Mucosa of rectum (tissue), 2 donors: ENCODE data around the gene IZUMO4.
"Not testable (repeated sequence)": the region's sequence is repeated elsewhere in the genome, so short reads cannot be mapped to it uniquely, and the experiment has no call there.

Experiments used
- H3K27ac ChIP-seq, 2 donors: one replicate each; pipeline ENCODE4 v1.7.0; 2013; ENCODE audit warnings: inconsistent platforms in 2 of 2, low read depth in 2 of 2, low read length in 2 of 2
- H3K27me3 ChIP-seq, 2 donors: one replicate each; pipeline ENCODE4 v1.7.0; 2013; ENCODE audit warnings: low read length in 2 of 2; ENCODE audit not compliant: control insufficient read depth in 2 of 2, insufficient read depth in 2 of 2
- H3K36me3 ChIP-seq, 2 donors: one replicate each; pipeline ENCODE4 v1.7.0; 2013; ENCODE audit warnings: low read length in 2 of 2; ENCODE audit not compliant: control insufficient read depth in 2 of 2, insufficient read depth in 2 of 2
- H3K4me1 ChIP-seq, 2 donors: one replicate each; pipeline ENCODE4 v1.7.0; 2013; ENCODE audit warnings: low read length in 2 of 2, mild to moderate bottlenecking in 1 of 2; ENCODE audit not compliant: control insufficient read depth in 2 of 2, insufficient read depth in 2 of 2
- H3K4me3 ChIP-seq, 2 donors: one replicate each; pipeline ENCODE4 v1.7.0; 2013; ENCODE audit warnings: low read length in 2 of 2
- H3K9ac ChIP-seq, 2 donors: one replicate each; pipeline ENCODE4 v1.7.0; 2013; ENCODE audit warnings: low read length in 2 of 2, low read depth in 1 of 2, mild to moderate bottlenecking in 1 of 2
- H3K9me3 ChIP-seq, 2 donors: one replicate each; pipeline ENCODE4 v1.7.0; 2013; ENCODE audit warnings: low read length in 2 of 2; ENCODE audit not compliant: control insufficient read depth in 2 of 2
- donor health status: healthy.
- donor health status: Normal muscosa, but diverticular disease.

IZUMO4 gene

GRCh38 chr19:2123682-2124387 lies 27.1 kb downstream of the IZUMO4 start:
- Histone ChIP-seq H3K36me3 (peaks cover 64 to 66% of the 10 kb centered on the region in 2 donors), H3K27me3 (no peaks in the 10 kb centered on the region), H3K27ac (no peak overlapping the region)

GRCh38 chr19:2126879-2127518 lies 30.3 kb downstream of the IZUMO4 start:
- Histone ChIP-seq H3K27me3 (no peaks in the 10 kb centered on the region), H3K4me1 (no peaks in the 10 kb centered on the region), H3K36me3 (peaks cover 61 to 64% of the 10 kb centered on the region in 2 donors), H3K27ac (no peak overlapping the region), H3K9me3 (no peaks in the 10 kb centered on the region), H3K4me3 (no peak overlapping the region), H3K9ac (no peak overlapping the region)

More at GRCh38 chr19:2123682-2124387, 27.1 kb downstream of the IZUMO4 start:
- no peaks in the 10 kb centered on the region for H3K4me1 ChIP-seq
- no peak overlapping the region for H3K4me3 ChIP-seq
- no peaks in the 10 kb centered on the region for H3K9me3 ChIP-seq
- no peak overlapping the region for H3K9ac ChIP-seq

- H3K27me3 ChIP-seq = no peaks in the 10 kb centered on the region
- H3K4me3 ChIP-seq = no peak overlapping the region
- no peaks in the 10 kb centered on the region for H3K9me3 ChIP-seq
- no peaks in the 10 kb centered on the region for H3K4me1 ChIP-seq
- no peak overlapping the region for H3K9ac ChIP-seq
- no peak overlapping the region for H3K27ac ChIP-seq
- peaks cover 60 to 64% of the 10 kb centered on the region in 2 donors for H3K36me3 ChIP-seq
Observed at GRCh38 chr19:2127758-2128157, 31.0 kb downstream of the IZUMO4 start.

GRCh38 chr19:2128252-2128651 lies 31.5 kb downstream of the IZUMO4 start:
- not testable (repeated sequence) for H3K9ac ChIP-seq, H3K27ac ChIP-seq, H3K4me1 ChIP-seq, H3K27me3 ChIP-seq, H3K9me3 ChIP-seq, H3K4me3 ChIP-seq
- H3K36me3 ChIP-seq = peaks cover 59 to 63% of the 10 kb centered on the region in 2 donors

- no peak overlapping the region for H3K9ac ChIP-seq
- H3K36me3 ChIP-seq = peaks cover 52 to 56% of the 10 kb centered on the region in 2 donors
- no peaks in the 10 kb centered on the region for H3K4me1 ChIP-seq
- H3K27ac ChIP-seq = no peak overlapping the region
- H3K27me3 ChIP-seq = no peaks in the 10 kb centered on the region
- H3K9me3 ChIP-seq = no peaks in the 10 kb centered on the region
- H3K4me3 ChIP-seq = no peak overlapping the region
Observed at GRCh38 chr19:2129022-2129421, 32.3 kb downstream of the IZUMO4 start.

- H3K27ac ChIP-seq = no peak overlapping the region
- no peaks in the 10 kb centered on the region for H3K9me3 ChIP-seq
- H3K9ac ChIP-seq = no peak overlapping the region
- H3K27me3 ChIP-seq = no peaks in the 10 kb centered on the region
- peaks cover 50 to 52% of the 10 kb centered on the region in 2 donors for H3K36me3 ChIP-seq
- no peak overlapping the region for H3K4me3 ChIP-seq
- no peaks in the 10 kb centered on the region for H3K4me1 ChIP-seq
Observed at GRCh38 chr19:2129486-2129885, 32.8 kb downstream of the IZUMO4 start.

GRCh38 chr19:2129892-2130770 lies 33.4 kb downstream of the IZUMO4 start:
- Histone ChIP-seq H3K4me1 (no peaks in the 10 kb centered on the region), H3K4me3 (no peak overlapping the region), H3K27me3 (no peaks in the 10 kb centered on the region), H3K36me3 (peaks cover 50 to 52% of the 10 kb centered on the region in 2 donors), H3K9me3 (no peaks in the 10 kb centered on the region), H3K9ac (no peak overlapping the region), H3K27ac (no peak overlapping the region)

- not testable (repeated sequence) for H3K9ac ChIP-seq, H3K4me1 ChIP-seq, H3K9me3 ChIP-seq, H3K27ac ChIP-seq, H3K4me3 ChIP-seq, H3K27me3 ChIP-seq
- H3K36me3 ChIP-seq = peaks cover 49 to 56% of the 10 kb centered on the region in 2 donors
Observed at GRCh38 chr19:2131012-2131975, 34.6 kb downstream of the IZUMO4 start.

- Histone ChIP-seq H3K9me3 (no peaks in the 10 kb centered on the region), H3K9ac (no peak overlapping the region), H3K4me3 (no peak overlapping the region), H3K4me1 (no peaks in the 10 kb centered on the region), H3K27me3 (no peaks in the 10 kb centered on the region), H3K36me3 (peaks cover 47 to 57% of the 10 kb centered on the region in 2 donors), H3K27ac (no peak overlapping the region)
Observed at GRCh38 chr19:2132191-2132590, 35.5 kb downstream of the IZUMO4 start.
